IPS-18c (cell line): Measurements from ENCODE around the gene AP3B1.
A peak's percentile ranks its signal among the peaks of the same experiment; 100 is the strongest.

Source experiments
- H3K4me3 ChIP-seq: 2 replicates; pipeline ENCODE4 v1.7.0; 2013; ENCODE audit warnings: low read depth, mild to moderate bottlenecking, low read length, moderate library complexity; ENCODE audit not compliant: insufficient read depth
- H3K9me3 ChIP-seq: one replicate; pipeline ENCODE4 v1.6.1; 2013; ENCODE audit warnings: mild to moderate bottlenecking, low read length, moderate library complexity; ENCODE audit not compliant: control insufficient read depth, insufficient read depth

Gene AP3B1

GRCh38 chr5:77987331-77987730, 307.2 kb downstream of the AP3B1 start:
- peaks cover 2% of the 10 kb centered on the region for H3K9me3 ChIP-seq
- H3K4me3 ChIP-seq = no peak overlapping the region

DNA sequence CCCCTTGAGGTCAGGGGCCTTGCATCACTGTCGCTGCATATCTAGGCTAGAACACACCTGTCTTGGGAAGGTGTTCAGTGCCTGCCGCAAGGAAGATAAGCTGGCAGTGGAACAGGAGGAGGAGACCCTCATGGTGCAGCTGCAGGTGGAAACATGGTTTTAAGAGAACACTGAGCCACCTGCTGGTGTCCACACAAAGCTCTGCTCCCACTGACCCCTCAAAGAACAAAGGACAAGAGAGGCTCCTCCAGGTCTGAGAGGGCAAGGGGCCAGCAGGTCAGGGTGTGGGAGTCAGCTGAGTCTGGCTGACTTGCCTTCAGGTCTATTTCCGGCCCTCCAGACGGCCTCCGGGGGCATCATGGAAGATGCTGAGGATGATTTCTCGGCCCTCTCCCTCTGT, 308.2 kb downstream of the AP3B1 start:
- H3K4me3 ChIP-seq = no peak overlapping the region
- peaks cover 2% of the 10 kb centered on the region for H3K9me3 ChIP-seq

DNA sequence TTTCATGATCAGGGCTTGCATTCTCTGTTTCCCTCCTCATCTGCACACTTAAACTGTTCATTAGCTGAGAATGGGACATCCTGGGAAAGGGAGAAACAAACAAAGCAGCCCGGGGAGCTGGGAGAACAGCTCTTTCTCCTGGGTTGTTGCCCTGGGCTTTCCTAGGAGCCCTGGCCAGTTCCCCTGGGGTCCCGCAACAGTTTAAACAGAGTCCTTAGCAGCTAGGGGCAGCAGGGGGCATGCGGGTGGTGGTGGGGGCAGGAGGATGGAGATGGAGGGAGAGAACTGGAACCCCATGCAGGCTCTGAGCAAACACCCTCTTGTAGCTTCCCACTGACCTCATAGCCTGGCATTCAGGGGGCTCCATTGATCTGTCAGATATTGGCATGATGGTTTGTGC, 309.3 kb downstream of the AP3B1 start:
- peaks cover 2% of the 10 kb centered on the region for H3K9me3 ChIP-seq
- H3K4me3 ChIP-seq = no peak overlapping the region

GRCh38 chr5:77984587-77984986, 309.9 kb downstream of the AP3B1 start:
- H3K4me3 ChIP-seq = 0 out of 2 replicates have a peak overlapping the region, but pooled peaks have one; percentile 15
- H3K9me3 ChIP-seq = peaks cover 2% of the 10 kb centered on the region

GRCh38 chr5:77983482-77984199, 310.9 kb downstream of the AP3B1 start:
- H3K9me3 ChIP-seq = peaks cover 2% of the 10 kb centered on the region

DNA sequence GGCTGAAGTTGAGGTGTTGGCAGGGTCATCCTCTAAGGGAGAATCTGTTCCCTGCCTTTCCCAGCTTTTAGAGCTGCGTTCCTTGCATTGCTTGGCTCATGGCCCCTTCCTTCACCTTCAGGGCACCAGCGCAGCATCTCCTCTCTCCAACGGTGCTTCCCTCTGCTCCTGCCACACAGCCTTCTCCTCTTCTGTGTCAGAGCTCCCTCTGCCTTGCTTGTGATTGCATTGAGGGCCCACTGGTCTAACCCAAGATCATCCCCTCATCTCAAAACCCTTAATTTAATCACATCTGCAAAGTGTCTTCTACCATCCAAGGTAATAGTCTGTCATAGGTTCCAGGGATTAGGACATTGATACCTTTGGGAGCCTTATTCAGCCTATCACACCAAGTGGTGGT, 312.7 kb downstream of the AP3B1 start:
- Histone ChIP-seq H3K4me3 (no peak overlapping the region), H3K9me3 (peaks cover 2% of the 10 kb centered on the region)

More at GRCh38 chr5:77983482-77984199, 310.9 kb downstream of the AP3B1 start:
- H3K4me3 ChIP-seq = no peak overlapping the region

DNA sequence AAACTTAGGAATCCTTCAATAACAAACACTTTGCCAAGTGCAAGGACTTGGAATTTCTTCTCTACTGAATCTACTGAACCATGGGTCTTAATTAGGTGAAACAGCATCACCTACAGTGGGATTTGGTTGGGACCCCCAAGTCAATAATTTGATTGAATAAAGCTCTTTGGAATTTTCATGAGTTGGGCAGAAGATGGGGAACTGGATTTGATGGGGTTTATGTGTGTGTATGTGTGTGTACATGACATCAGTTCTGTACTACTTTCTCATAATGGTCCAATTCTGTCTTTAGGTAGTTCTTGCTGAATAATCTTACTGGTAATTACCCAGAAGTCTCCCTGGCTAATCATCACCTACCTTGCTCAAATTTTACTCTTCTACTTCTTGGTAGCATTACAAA, 319.9 kb downstream of the AP3B1 start:
- H3K9me3 ChIP-seq = no peaks in the 10 kb centered on the region
- no peak overlapping the region for H3K4me3 ChIP-seq

DNA sequence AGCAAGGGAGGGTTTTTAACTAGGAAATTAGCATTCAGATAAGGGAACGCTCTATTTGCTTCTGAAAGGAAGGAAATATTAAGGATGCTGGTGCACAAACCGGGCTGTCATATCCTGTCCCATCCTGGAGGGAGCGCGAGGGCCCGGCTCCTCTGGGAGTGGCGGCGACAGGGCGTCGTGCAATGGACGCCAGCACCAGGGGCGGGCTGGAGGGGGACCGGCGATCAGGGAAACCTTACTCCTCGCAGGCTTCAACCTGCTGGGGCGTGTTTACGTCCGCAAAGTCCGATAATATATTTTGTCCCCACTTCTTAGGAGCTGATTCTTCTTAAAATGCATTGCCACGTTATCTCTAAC, 321.3 kb downstream of the AP3B1 start:
- Histone ChIP-seq H3K4me3 (peak overlapping the region; percentile 9; the same call in 1 of the 2 replicates), H3K9me3 (no peaks in the 10 kb centered on the region)

- H3K9me3 ChIP-seq = no peaks in the 10 kb centered on the region
- peak overlapping the region; percentile 1; the same call in 1 of the 2 replicates for H3K4me3 ChIP-seq
Measured at GRCh38 chr5:77972469-77973252, 321.8 kb downstream of the AP3B1 start.

GRCh38 chr5:77971776-77972468, 322.6 kb downstream of the AP3B1 start:
- Histone ChIP-seq H3K4me3 (peak overlapping the region; percentile 1; the same call in 1 of the 2 replicates), H3K9me3 (no peaks in the 10 kb centered on the region)

DNA sequence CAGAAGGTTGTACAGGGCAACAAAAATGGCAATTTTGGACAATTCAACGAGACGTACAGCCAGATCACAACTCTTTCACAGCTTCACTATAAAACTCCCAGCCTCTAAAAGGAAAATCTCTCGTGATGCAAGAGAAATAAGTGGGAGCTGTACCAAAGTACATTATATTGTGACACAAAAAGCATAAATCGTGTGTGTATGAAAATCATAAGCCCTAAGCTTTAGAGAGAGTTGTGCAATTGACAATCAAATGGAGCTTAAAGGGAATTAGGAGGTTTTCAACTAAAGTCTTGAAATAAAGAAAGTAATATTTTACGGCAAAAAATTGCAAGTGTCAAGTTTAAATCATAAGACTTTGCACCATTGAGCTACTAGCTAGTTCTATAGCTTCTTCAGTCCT, 323.6 kb downstream of the AP3B1 start:
- Histone ChIP-seq H3K4me3 (no peak overlapping the region), H3K9me3 (no peaks in the 10 kb centered on the region)

GRCh38 chr5:77963795-77964194, 330.7 kb downstream of the AP3B1 start:
- Histone ChIP-seq H3K4me3 (no peak overlapping the region), H3K9me3 (no peaks in the 10 kb centered on the region)

GRCh38 chr5:77960863-77961396, 333.6 kb downstream of the AP3B1 start:
- Histone ChIP-seq H3K9me3 (no peaks in the 10 kb centered on the region), H3K4me3 (no peak overlapping the region)

DNA sequence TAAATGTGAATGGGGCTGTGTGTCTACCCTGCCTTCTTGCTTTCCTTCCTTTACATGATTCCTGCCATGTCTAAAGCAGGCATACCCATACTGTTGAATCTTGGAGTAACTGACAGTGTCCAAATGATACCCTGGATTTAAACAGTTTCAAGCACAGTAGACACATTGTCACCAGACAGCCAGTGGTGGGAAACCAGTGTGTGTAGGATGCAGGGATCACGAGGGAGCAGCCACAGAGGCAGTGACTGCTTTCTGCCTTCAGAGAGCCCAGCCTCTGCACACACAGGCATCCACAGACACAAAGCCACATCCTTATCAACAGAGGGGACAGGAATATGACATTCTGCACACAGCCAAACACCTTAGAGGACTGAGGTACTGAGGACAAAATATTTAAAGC, 334.2 kb downstream of the AP3B1 start:
- H3K4me3 ChIP-seq = no peak overlapping the region
- H3K9me3 ChIP-seq = no peaks in the 10 kb centered on the region

DNA sequence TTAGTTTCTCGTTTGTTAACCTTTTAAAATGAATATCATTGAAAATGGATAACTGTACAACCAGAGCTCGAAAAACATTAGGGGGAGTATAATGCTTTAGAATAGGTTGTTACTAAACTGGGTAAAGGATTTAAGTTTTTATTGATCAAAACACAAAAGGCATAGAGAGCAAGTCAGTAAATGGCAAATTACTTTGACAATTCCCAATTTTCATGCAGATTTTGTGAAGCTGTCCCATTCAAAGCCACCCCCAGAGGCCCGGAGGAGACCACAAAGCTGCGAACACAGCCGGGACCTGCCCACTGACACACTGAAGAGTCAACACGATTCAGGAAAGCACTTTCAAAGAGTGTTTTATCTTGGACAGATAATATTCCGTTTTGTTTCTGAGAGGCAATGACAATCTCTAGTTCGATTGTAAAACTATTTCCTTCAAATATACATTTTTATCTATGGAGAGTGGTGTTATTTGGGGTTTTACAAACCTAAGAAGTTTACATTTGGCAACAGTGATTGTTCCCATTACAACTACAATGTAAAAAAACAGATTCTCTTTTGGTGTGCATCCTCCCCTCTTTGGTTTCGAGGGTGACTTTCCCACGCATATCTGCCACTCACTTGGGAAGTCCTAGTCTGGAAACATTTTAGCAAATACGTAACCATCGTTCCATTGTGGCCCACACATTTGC, 335.7 kb downstream of the AP3B1 start:
- no peaks in the 10 kb centered on the region for H3K9me3 ChIP-seq
- peak overlapping the region; percentile 28; the same call in 1 of the 2 replicates for H3K4me3 ChIP-seq

DNA sequence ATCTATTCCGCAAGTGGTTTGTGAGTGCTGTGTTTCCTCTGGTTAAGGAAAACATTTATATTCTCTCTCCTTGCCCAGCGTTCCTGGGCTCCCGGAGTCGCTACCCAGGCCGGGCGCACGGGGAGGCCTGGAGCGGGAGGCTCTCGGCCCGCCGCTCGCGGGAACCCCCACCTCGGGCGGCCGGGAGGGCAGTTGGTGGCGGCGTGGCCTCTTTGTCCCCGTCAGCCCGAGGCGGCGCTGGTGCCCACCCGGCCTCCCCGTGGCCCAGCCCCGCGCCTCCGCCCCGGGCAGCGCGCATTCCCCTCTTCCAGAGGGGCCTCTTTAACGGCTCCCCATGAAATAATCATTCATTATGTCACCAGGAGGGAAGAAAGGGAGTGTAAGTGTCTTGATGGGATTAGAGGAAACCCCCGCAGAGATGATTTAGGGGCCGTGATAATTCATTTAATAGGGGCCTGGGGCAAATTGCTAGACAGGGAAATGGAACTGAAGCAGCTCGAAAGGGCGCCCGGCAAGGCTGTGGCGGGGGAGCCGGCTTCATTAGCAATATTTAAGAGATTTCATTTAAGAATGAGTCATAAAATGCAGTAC, 336.5 kb downstream of the AP3B1 start:
- Histone ChIP-seq H3K9me3 (no peaks in the 10 kb centered on the region), H3K4me3 (peak overlapping the region; percentile 28; the same call in 1 of the 2 replicates)

- H3K9me3 ChIP-seq = no peaks in the 10 kb centered on the region
- peak overlapping the region; percentile 28; the same call in 1 of the 2 replicates for H3K4me3 ChIP-seq
Measured at GRCh38 chr5:77957516-77957915, 337.0 kb downstream of the AP3B1 start.
